SK-N-SH (cell line): ENCODE data around the gene ZRANB3. TPM values are rescaled to one million over a fixed set of nuclear protein-coding genes. Genes with fewer than 3 reads are reported as not detected.

ENCODE experiments used
- CTCF ChIA-PET: fragments of 300-600, 350-600 bp; formaldehyde crosslinking; extraction: SDS; loops from one replicate; lab custom pipeline; 2021; lab: Yijun Ruan, JAX
- POLR2A ChIA-PET: fragments of 350-600 bp; sonication (Branson Sonifier 250); formaldehyde crosslinking; extraction: SDS; loops from one replicate; lab custom pipeline; 2020; ENCODE audit warnings: antibody characterized with exemption, inconsistent platforms; lab: Yijun Ruan, JAX
- DNase-seq: peaks from one replicate; pipeline ENCODE4 v3.0.0; 2012
- H2AFZ ChIP-seq: fragments of 200-600 bp; sonication (generic); 2 replicates; pipeline ENCODE4 v1.8.1; 2016; ENCODE audit warnings: antibody characterized with exemption, mild to moderate bottlenecking, low read depth
- H3F3A ChIP-seq: fragments of 200-600 bp; sonication (generic); replicated peaks from 2 replicates; pipeline ENCODE3; 2016; ENCODE audit warnings: antibody characterized with exemption, mild to moderate bottlenecking; ENCODE audit not compliant: insufficient read depth
- H3K27ac ChIP-seq, 2 experiments: fragments of 200-500 bp in 1 of 2; fragments of 200-600 bp in 1 of 2; sonication (Bioruptor generic) in 1 of 2; sonication (generic), shearing (Covaris generic) in 1 of 2; 2 replicates each; pipeline versions ENCODE4 v1.5.1 to v1.6.1; 2014 to 2016; ENCODE audit warnings: low read depth in 2 of 2, inconsistent platforms in 1 of 2, low read length in 1 of 2, mild to moderate bottlenecking in 1 of 2, mixed read lengths in 1 of 2
- H3K27me3 ChIP-seq: fragments of 200-600 bp; sonication (generic), shearing (Covaris generic); 2 replicates; pipeline ENCODE4 v1.6.1; 2016; ENCODE audit warnings: mixed run types; ENCODE audit not compliant: insufficient read depth
- H3K36me3 ChIP-seq, 2 experiments: fragments of 200-500 bp in 1 of 2; fragments of 200-600 bp in 1 of 2; sonication (Bioruptor generic) in 1 of 2; sonication (generic) in 1 of 2; replicated peaks in 1 of 2; 2 replicates each; pipeline versions ENCODE3 to v1.5.1; 2014 to 2016; ENCODE audit warnings: low read length in 1 of 2, mild to moderate bottlenecking in 1 of 2; ENCODE audit not compliant: insufficient read depth in 2 of 2, control insufficient read depth in 1 of 2
- H3K4me1 ChIP-seq, 2 experiments: fragments of 200-500 bp in 1 of 2; fragments of 200-600 bp in 1 of 2; sonication (Bioruptor generic) in 1 of 2; sonication (generic), shearing (Covaris generic) in 1 of 2; 2 replicates each; pipeline versions ENCODE4 v1.5.1 to v1.6.1; 2014 to 2016; ENCODE audit warnings: low read depth in 1 of 2, low read length in 1 of 2, mixed run types in 1 of 2; ENCODE audit not compliant: insufficient read depth in 2 of 2, control insufficient read depth in 1 of 2
- H3K4me2 ChIP-seq: fragments of 200-600 bp; sonication (generic), shearing (Covaris generic); 2 replicates; pipeline ENCODE4 v1.6.1; 2017; ENCODE audit warnings: mixed run types
- H3K4me3 ChIP-seq, 2 experiments: fragments of 200-500 bp in 1 of 2; fragments of 200-600 bp in 1 of 2; sonication (Bioruptor generic) in 1 of 2; sonication (generic), shearing (Covaris generic) in 1 of 2; 2 replicates each; pipeline versions ENCODE4 v1.5.1 to v1.8.1; 2014 to 2016; ENCODE audit warnings: low read depth in 2 of 2, inconsistent platforms in 1 of 2, low read length in 1 of 2, mild to moderate bottlenecking in 1 of 2, mixed read lengths in 1 of 2, moderate library complexity in 1 of 2
- H3K79me2 ChIP-seq: fragments of 200-600 bp; sonication (generic); 2 replicates; pipeline ENCODE4 v1.8.1; 2017; ENCODE audit warnings: mild to moderate bottlenecking; ENCODE audit not compliant: insufficient read depth
- H3K9ac ChIP-seq: fragments of 200-600 bp; sonication (generic); 2 replicates; pipeline ENCODE4 v1.6.1; 2017; ENCODE audit warnings: mixed run types
- H3K9me2 ChIP-seq: fragments of 200-600 bp; sonication (generic); 2 replicates; pipeline ENCODE4 v1.6.1; 2017; ENCODE audit warnings: mixed run types
- H3K9me3 ChIP-seq: fragments of 200-600 bp; sonication (generic); 2 replicates; pipeline ENCODE4 v1.6.1; 2017; ENCODE audit warnings: mixed run types, mild to moderate bottlenecking, moderate library complexity
- H4K20me1 ChIP-seq: fragments of 200-600 bp; sonication (generic); 2 replicates; pipeline ENCODE4 v1.6.1; 2017; ENCODE audit warnings: mild to moderate bottlenecking, mixed run types; ENCODE audit not compliant: insufficient read depth
- CHD2 ChIP-seq: fragments of 150-350 bp; IDR thresholded peaks from 2 replicates; pipeline ENCODE4 v1.6.1; 2018; ENCODE audit warnings: low read length; ENCODE audit not compliant: partially characterized antibody
- FOSL2 ChIP-seq: IDR thresholded peaks from 2 replicates; pipeline ENCODE4 v1.4.0; 2012; ENCODE audit warnings: low read depth, mild to moderate bottlenecking, moderate library complexity, borderline replicate concordance
- FOXJ3 ChIP-seq: sonication (generic); formaldehyde crosslinking; IDR thresholded peaks from 2 replicates; pipeline ENCODE4 v1.5.1; 2020; ENCODE audit warnings: mild to moderate bottlenecking, missing genetic modification reagents
- GATA2 ChIP-seq: sonication (generic); formaldehyde crosslinking; IDR thresholded peaks from 2 replicates; pipeline ENCODE4 v1.5.0; 2020; ENCODE audit warnings: mild to moderate bottlenecking, missing genetic modification reagents
- MXI1 ChIP-seq: IDR thresholded peaks from 2 replicates; pipeline ENCODE4 v1.6.1; 2012; ENCODE audit warnings: mild to moderate bottlenecking, low read depth, low read length, improper control_type of control experiment
- NFIC ChIP-seq: IDR thresholded peaks from 2 replicates; pipeline ENCODE4 v1.4.0; 2012; ENCODE audit warnings: borderline replicate concordance
- PBX3 ChIP-seq: IDR thresholded peaks from 2 replicates; pipeline ENCODE4; 2012
- RXRA ChIP-seq: IDR thresholded peaks from 2 replicates; pipeline ENCODE4 v1.4.0; 2012; ENCODE audit warnings: low read depth, mild to moderate bottlenecking, borderline replicate concordance
- TCF12 ChIP-seq: IDR thresholded peaks from 2 replicates; pipeline ENCODE4 v1.4.0; 2012
- TEAD4 ChIP-seq: IDR thresholded peaks from 2 replicates; pipeline ENCODE4 v1.4.0; 2012; ENCODE audit warnings: mild to moderate bottlenecking, borderline replicate concordance; ENCODE audit not compliant: insufficient read depth
- WGBS: methylation state at CpG from one replicate; pipeline ENCODE4 v1.1.6; 2017; ENCODE audit warnings: low lambda C conversion rate; 5-methylcytosine and 5-hydroxymethylcytosine counted together
- polyA plus RNA-seq, 3 experiments: library from polyadenylated mRNA; depleted of rRNA; stranded (reverse); fragments of >200 nt; gene quantifications; 2 replicates each; pipeline ENCODE4 v1.2.3, GENCODE V29; 2012
- TF ChIP-seq, protein P1 (sequence below): fragments of 150-350 bp; IDR thresholded peaks from 2 replicates; pipeline ENCODE4 v1.6.1; 2016; ENCODE audit warnings: mild to moderate bottlenecking, low read depth, low read length

Gene ZRANB3
- polyA plus RNA-seq, 1 of the 3 experiments (the other 2 are of a cell fraction) = 4.1 TPM

DNA sequence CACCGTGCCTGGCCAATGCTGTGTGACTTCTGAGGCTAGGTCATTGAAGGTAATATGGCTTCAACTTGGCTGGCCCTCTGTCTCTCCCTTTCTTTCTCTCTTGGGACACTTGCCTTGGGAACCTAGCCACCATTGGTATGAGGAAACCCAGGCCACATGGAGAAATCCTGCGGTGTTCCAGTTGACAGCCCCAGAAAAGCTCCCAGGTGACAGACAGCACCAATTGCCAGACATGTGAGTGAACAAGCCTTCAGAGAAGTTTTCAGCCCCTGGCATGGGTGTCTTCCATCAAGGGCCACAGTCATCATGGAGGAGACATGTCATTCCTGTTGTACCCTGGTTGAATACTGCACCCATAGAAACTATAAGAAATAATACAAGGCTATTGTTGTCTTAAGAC is 292.4 kb downstream of the ZRANB3 start:
- Histone ChIP-seq H3K9me2 (no peaks in the 10 kb centered on the region), H3K79me2 (no peaks in the 10 kb centered on the region), H3K36me3 (no peaks in the 10 kb centered on the region), H2AFZ (no peak overlapping the region), H4K20me1 (no peaks in the 10 kb centered on the region), H3K4me2 (no peak overlapping the region), H3K9ac (no peak overlapping the region), H3K9me3 (no peaks in the 10 kb centered on the region), H3K27ac (no peak overlapping the region), H3K4me3 (no peak overlapping the region), H3K27me3 (no peaks in the 10 kb centered on the region), H3F3A (no peaks in the 10 kb centered on the region), H3K4me1 (no peaks in the 10 kb centered on the region)
- ChIA-PET POLR2A (no interaction called here), CTCF (no interaction called here)
- no peak for TF ChIP-seq MXI1
- no peak for TF ChIP-seq TCF12
- no peak for TF ChIP-seq GATA2 (CRISPR knock-in tag)
- TF ChIP-seq NFIC = no peak
- TF ChIP-seq, protein P1, sequence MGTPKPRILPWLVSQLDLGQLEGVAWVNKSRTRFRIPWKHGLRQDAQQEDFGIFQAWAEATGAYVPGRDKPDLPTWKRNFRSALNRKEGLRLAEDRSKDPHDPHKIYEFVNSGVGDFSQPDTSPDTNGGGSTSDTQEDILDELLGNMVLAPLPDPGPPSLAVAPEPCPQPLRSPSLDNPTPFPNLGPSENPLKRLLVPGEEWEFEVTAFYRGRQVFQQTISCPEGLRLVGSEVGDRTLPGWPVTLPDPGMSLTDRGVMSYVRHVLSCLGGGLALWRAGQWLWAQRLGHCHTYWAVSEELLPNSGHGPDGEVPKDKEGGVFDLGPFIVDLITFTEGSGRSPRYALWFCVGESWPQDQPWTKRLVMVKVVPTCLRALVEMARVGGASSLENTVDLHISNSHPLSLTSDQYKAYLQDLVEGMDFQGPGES = no peak
- TF ChIP-seq FOSL2 = no peak
- TF ChIP-seq TEAD4 = no peak
- no peak for TF ChIP-seq CHD2
- no peak for TF ChIP-seq FOXJ3
- no peak for TF ChIP-seq RXRA
- TF ChIP-seq PBX3 = no peak
- no peak for DNase-seq
- 100% methylated on average over 2 of the region's 2 CpGs for WGBS

- no peaks in the 10 kb centered on the region for H4K20me1 ChIP-seq
- no peaks in the 10 kb centered on the region for H3K9me2 ChIP-seq
- H3K9me3 ChIP-seq = no peaks in the 10 kb centered on the region
- H3K79me2 ChIP-seq = no peaks in the 10 kb centered on the region
- ChIA-PET CTCF (interaction anchor here (0.8 to 0.9 kb wide), 2 partner anchors 226 to 567 kb away, joined by 3 to 4 read pairs; no protein-coding TSS in a partner anchor), POLR2A (no interaction called here)
- no peaks in the 10 kb centered on the region for H3K4me1 ChIP-seq
- H2AFZ ChIP-seq = no peak overlapping the region
- no peak overlapping the region for H3K4me3 ChIP-seq
- no peak overlapping the region for H3K4me2 ChIP-seq
- peak overlapping the region; percentile 1 to 32; a peak in 2 of 4 replicates for H3K27ac ChIP-seq
- no peak for DNase-seq
- peaks cover 7% of the 10 kb centered on the region for H3F3A ChIP-seq
- no peaks in the 10 kb centered on the region for H3K27me3 ChIP-seq
- WGBS = 5% methylated on average over 1 of the region's 1 CpG
- H3K36me3 ChIP-seq = peaks cover 0 to 2% of the 10 kb centered on the region in 2 experiments
- TF ChIP-seq PBX3 (peak; percentile 33; the same call in 1 of the 2 replicates), TCF12 (no peak)
- no peak overlapping the region for H3K9ac ChIP-seq
Measured at GRCh38 chr2:135230150-135230549, 300.9 kb downstream of the ZRANB3 start.
